Osteocyte (in vitro differentiated cells): ENCODE data around the gene DDI2. TPM values are rescaled to one million over a fixed set of nuclear protein-coding genes. Genes with fewer than 3 reads are reported as not detected.

Experiments used
- DNase-seq: peaks from one replicate; pipeline ENCODE4 v3.0.0; 2021; ENCODE audit warnings: mixed read lengths; ENCODE audit not compliant: unreplicated experiment; ENCODE audit errors: extremely low spot score
- H3K27ac Mint-ChIP-seq: one replicate; pipeline ENCODE4 v1.8.0; 2021; ENCODE audit warnings: mild to moderate bottlenecking, mixed read lengths; ENCODE audit not compliant: unreplicated experiment
- H3K27me3 Mint-ChIP-seq: one replicate; pipeline ENCODE4 v1.8.0; 2021; ENCODE audit warnings: mixed read lengths; ENCODE audit not compliant: unreplicated experiment
- H3K36me3 Mint-ChIP-seq: one replicate; pipeline ENCODE4 v1.8.0; 2021; ENCODE audit warnings: mixed read lengths; ENCODE audit not compliant: unreplicated experiment
- H3K4me1 Mint-ChIP-seq: one replicate; pipeline ENCODE4 v1.8.0; 2021; ENCODE audit warnings: mixed read lengths; ENCODE audit not compliant: unreplicated experiment
- H3K4me3 Mint-ChIP-seq: one replicate; pipeline ENCODE4 v1.8.0; 2021; ENCODE audit warnings: mild to moderate bottlenecking, moderate library complexity, mixed read lengths; ENCODE audit not compliant: unreplicated experiment
- H3K9me3 Mint-ChIP-seq: one replicate; pipeline ENCODE4 v1.8.0; 2021; ENCODE audit warnings: mixed read lengths; ENCODE audit not compliant: unreplicated experiment
- CTCF ChIP-seq: fragments of 200-600 bp; sonication (generic); IDR thresholded peaks from 2 replicates; pipeline ENCODE4 v1.5.0; 2021; ENCODE audit warnings: antibody characterized with exemption, mild to moderate bottlenecking, moderate library complexity
- total RNA-seq: library from RNA; stranded (reverse); gene quantifications from 2 replicates; pipeline ENCODE4 v1.2.1, GENCODE V29; 2021

DDI2 gene
- total RNA-seq, 1 donor from 2014 or later = 23.4 TPM

GRCh38 chr1:15662477-15662876, 45.2 kb downstream of the DDI2 start:
- Mint-ChIP-seq H3K9me3 (no peaks in the 10 kb centered on the region), H3K27ac (no peak overlapping the region), H3K4me3 (no peak overlapping the region), H3K4me1 (no peaks in the 10 kb centered on the region), H3K36me3 (peaks cover 44% of the 10 kb centered on the region), H3K27me3 (no peaks in the 10 kb centered on the region)
- no peak for DNase-seq
- TF ChIP-seq CTCF = no peak

- H3K27ac Mint-ChIP-seq = no peak overlapping the region
- TF ChIP-seq CTCF = no peak
- peaks cover 44% of the 10 kb centered on the region for H3K36me3 Mint-ChIP-seq
- DNase-seq = no peak
- no peaks in the 10 kb centered on the region for H3K27me3 Mint-ChIP-seq
- no peaks in the 10 kb centered on the region for H3K9me3 Mint-ChIP-seq
- H3K4me1 Mint-ChIP-seq = no peaks in the 10 kb centered on the region
- H3K4me3 Mint-ChIP-seq = no peak overlapping the region
These were observed 46.7 kb downstream of the DDI2 start for GRCh38 chr1:15663925-15664324.

GRCh38 chr1:15667362-15667761, 50.1 kb downstream of the DDI2 start:
- DNase-seq = no peak
- Mint-ChIP-seq H3K27ac (no peak overlapping the region), H3K27me3 (no peaks in the 10 kb centered on the region), H3K9me3 (no peaks in the 10 kb centered on the region), H3K4me1 (no peaks in the 10 kb centered on the region), H3K36me3 (peaks cover 11% of the 10 kb centered on the region), H3K4me3 (no peak overlapping the region)
- no peak for TF ChIP-seq CTCF

- Mint-ChIP-seq H3K27me3 (no peaks in the 10 kb centered on the region), H3K4me1 (no peaks in the 10 kb centered on the region), H3K27ac (no peak overlapping the region), H3K4me3 (no peak overlapping the region), H3K36me3 (peaks cover 4% of the 10 kb centered on the region), H3K9me3 (no peaks in the 10 kb centered on the region)
- DNase-seq = no peak
- no peak for TF ChIP-seq CTCF
These were observed 51.0 kb downstream of the DDI2 start for GRCh38 chr1:15668089-15668754.

GRCh38 chr1:15669074-15669473, 51.8 kb downstream of the DDI2 start:
- Mint-ChIP-seq H3K36me3 (peaks cover 1% of the 10 kb centered on the region), H3K27ac (no peak overlapping the region), H3K9me3 (no peaks in the 10 kb centered on the region), H3K27me3 (no peaks in the 10 kb centered on the region), H3K4me3 (no peak overlapping the region), H3K4me1 (no peaks in the 10 kb centered on the region)
- TF ChIP-seq CTCF = no peak
- DNase-seq = no peak
